Measurements from ENCODE around the gene CXCL5. TPM values are rescaled to one million over a fixed set of nuclear protein-coding genes. Genes with fewer than 3 reads are reported as not detected.

CXCL5 gene
- total RNA-seq, 4 donors from 2014 or later, result 0.23 to 0.70 TPM; not detected in 2

DNA sequence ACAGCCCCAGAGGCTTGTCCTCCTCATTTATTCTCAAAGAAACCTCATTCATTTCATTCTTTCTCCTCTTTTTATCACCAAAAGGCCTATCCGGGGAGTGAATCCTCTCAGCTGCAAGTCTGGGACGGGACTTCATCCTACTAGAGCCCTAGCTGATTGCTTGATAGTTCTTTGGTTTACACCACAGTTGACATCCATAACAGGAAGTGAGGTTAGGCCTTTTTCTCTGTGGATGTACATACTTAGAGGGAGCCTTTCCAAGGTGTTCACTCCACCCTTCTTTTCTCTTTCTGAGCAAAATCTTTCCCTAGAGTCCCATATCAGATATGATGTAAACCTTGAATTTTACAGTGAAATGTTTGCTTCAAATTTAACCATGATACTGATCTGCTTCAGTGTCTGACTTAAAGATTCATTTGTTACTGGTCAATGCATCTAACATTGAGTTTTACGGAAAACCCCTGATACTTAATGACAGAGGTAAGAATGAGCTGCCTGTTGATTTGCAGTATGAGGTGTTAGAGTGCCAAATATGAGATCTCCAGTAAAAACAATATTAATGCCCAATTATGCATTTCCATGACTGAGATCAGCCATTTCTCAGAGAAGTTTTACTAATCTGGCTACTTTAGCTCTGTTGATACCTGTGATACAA is 16.8 kb upstream of the CXCL5 start:
- WGBS, 2 donors, result 87 to 95% methylated on average over 3 of the region's 3 CpGs
- H3K36me3 ChIP-seq, result no peaks in the 10 kb centered on the region
- no peaks in the 10 kb centered on the region for H3K9me3 ChIP-seq
- no peak overlapping the region for H3K4me3 ChIP-seq
- DNase-seq, result no peak
- no peak for TF ChIP-seq POLR2A (IDR thresholded peaks at IDR 0.05)
- TF ChIP-seq CTCF (IDR thresholded peaks at IDR 0.05), result no peak
- H3K27ac ChIP-seq, result no peak overlapping the region
- intact Hi-C loops (cut with DNase I), result no loop called here
- H3K4me1 ChIP-seq, result no peaks in the 10 kb centered on the region
- no peaks in the 10 kb centered on the region for H3K27me3 ChIP-seq

- H3K27me3 ChIP-seq, result no peaks in the 10 kb centered on the region
- no peaks in the 10 kb centered on the region for H3K36me3 ChIP-seq
- H3K4me3 ChIP-seq, result no peak overlapping the region
- 6 to 9% methylated on average over 1 of the region's 1 CpG for WGBS, 2 donors
- no peaks in the 10 kb centered on the region for H3K9me3 ChIP-seq
- DNase-seq, result no peak
- H3K4me1 ChIP-seq, result no peaks in the 10 kb centered on the region
- H3K27ac ChIP-seq, result no peak overlapping the region
- TF ChIP-seq POLR2A (IDR thresholded peaks at IDR 0.05) (no peak), CTCF (IDR thresholded peaks at IDR 0.05) (no peak)
- intact Hi-C loops (cut with DNase I), result no loop called here
Measured at GRCh38 chr4:74014332-74014731, 15.9 kb upstream of the CXCL5 start.

- no peaks in the 10 kb centered on the region for H3K36me3 ChIP-seq
- no peaks in the 10 kb centered on the region for H3K9me3 ChIP-seq
- no peak overlapping the region for H3K27ac ChIP-seq
- no peak overlapping the region for H3K4me3 ChIP-seq
- WGBS, 2 donors, result 53 to 63% methylated on average over 2 of the region's 2 CpGs
- no peaks in the 10 kb centered on the region for H3K27me3 ChIP-seq
- no peak for DNase-seq
- intact Hi-C loops (cut with DNase I), result no loop called here
- TF ChIP-seq POLR2A (IDR thresholded peaks at IDR 0.05) (no peak), CTCF (IDR thresholded peaks at IDR 0.05) (no peak)
- no peaks in the 10 kb centered on the region for H3K4me1 ChIP-seq
Measured at GRCh38 chr4:74013264-74013663, 14.8 kb upstream of the CXCL5 start.

- no peak overlapping the region for H3K27ac ChIP-seq
- H3K9me3 ChIP-seq, result no peaks in the 10 kb centered on the region
- DNase-seq, result no peak
- no peak overlapping the region for H3K4me3 ChIP-seq
- no peaks in the 10 kb centered on the region for H3K36me3 ChIP-seq
- no peaks in the 10 kb centered on the region for H3K27me3 ChIP-seq
- intact Hi-C loops (cut with DNase I), result no loop called here
- TF ChIP-seq POLR2A (IDR thresholded peaks at IDR 0.05) (no peak), CTCF (IDR thresholded peaks at IDR 0.05) (no peak)
- H3K4me1 ChIP-seq, result no peaks in the 10 kb centered on the region
- 66 to 72% methylated on average over 4 of the region's 4 CpGs for WGBS, 2 donors
Measured at GRCh38 chr4:74012130-74012529, 13.7 kb upstream of the CXCL5 start.

- 81 to 84% methylated on average over 3 of the region's 3 CpGs for WGBS, 2 donors
- no peaks in the 10 kb centered on the region for H3K9me3 ChIP-seq
- H3K4me3 ChIP-seq, result no peak overlapping the region
- no peak overlapping the region for H3K27ac ChIP-seq
- DNase-seq, result no peak
- H3K4me1 ChIP-seq, result no peaks in the 10 kb centered on the region
- TF ChIP-seq CTCF (IDR thresholded peaks at IDR 0.05) (no peak), POLR2A (IDR thresholded peaks at IDR 0.05) (no peak)
- intact Hi-C loops (cut with DNase I), result no loop called here
- no peaks in the 10 kb centered on the region for H3K36me3 ChIP-seq
- H3K27me3 ChIP-seq, result no peaks in the 10 kb centered on the region
Measured at GRCh38 chr4:74009307-74009706, 10.8 kb upstream of the CXCL5 start.
